Upper lobe of right lung (tissue), 1 donor: ENCODE measurements around the gene TOPBP1. TPM values are rescaled to one million over a fixed set of nuclear protein-coding genes. Genes with fewer than 3 reads are reported as not detected.

ENCODE experiments used
- ATAC-seq: fragments of 200-7000 bp; cut with Tn5 transposase; one replicate; pipeline ENCODE4 v1.9.1; 2020; ENCODE audit warnings: mild to moderate bottlenecking, moderate library complexity
- DNase-seq: peaks from one replicate; pipeline ENCODE4 v3.0.0-alpha.2; 2020
- H3K27ac ChIP-seq: fragments of 200-600 bp; one replicate; pipeline ENCODE4 v1.8.0; 2022
- H3K27me3 ChIP-seq: fragments of 200-600 bp; one replicate; pipeline ENCODE4 v1.8.0; 2022; ENCODE audit warnings: mild to moderate bottlenecking
- H3K36me3 ChIP-seq: fragments of 200-600 bp; one replicate; pipeline ENCODE4 v1.8.0; 2022
- H3K4me1 ChIP-seq: fragments of 200-600 bp; one replicate; pipeline ENCODE4 v1.8.0; 2022
- H3K4me3 ChIP-seq: fragments of 200-600 bp; one replicate; pipeline ENCODE4 v1.8.0; 2022; ENCODE audit warnings: mild to moderate bottlenecking
- H3K9me3 ChIP-seq: fragments of 200-600 bp; one replicate; pipeline ENCODE4 v1.8.0; 2022
- CTCF ChIP-seq: fragments of 200-600 bp; IDR thresholded peaks from one replicate; pipeline ENCODE4 v1.8.0; 2022; ENCODE audit warnings: antibody characterized with exemption
- intact Hi-C: fragments of 100-400 bp; cut with DNase I; formaldehyde crosslinking; loops from one replicate; pipeline ENCODE4 v1.11.0; 2022
- long read RNA-seq: library from polyadenylated mRNA; unstranded; transcript quantifications from one replicate; pipeline ENCODE4 v2.0.0, GENCODE V29; 2021
- total RNA-seq: library from RNA; stranded (reverse); fragmentation: NEBNext Ultra II Directional; extraction: Animal tissue kit (Norgen Biotek cat#: 25700); gene quantifications from one replicate; pipeline ENCODE4 v1.2.1, GENCODE V29; 2021
- donor health status: DM: no; HTN: yes; CAD: no; lungs with severe emphysema.

TOPBP1 gene
- 18.1 TPM for total RNA-seq
- long read RNA-seq, full-length matches to known transcripts: 15 of 22 reads
- long read RNA-seq, partial matches to known transcripts: 4 of 22 reads
- long read RNA-seq, other reads (novel, unspliced or antisense): 3 of 22 reads

- ATAC-seq: peak; percentile 94
- intact Hi-C loops: no loop called here
- no peaks in the 10 kb centered on the region for H3K9me3 ChIP-seq
- no peaks in the 10 kb centered on the region for H3K27me3 ChIP-seq
- peak within 1 kb of the TSS; percentile 91 for H3K4me3 ChIP-seq
- peaks cover 7% of the 10 kb centered on the region for H3K4me1 ChIP-seq
- peak within 1 kb of the TSS; percentile 83 for H3K27ac ChIP-seq
- DNase-seq: peak; percentile 92
- TF ChIP-seq CTCF: no peak
- H3K36me3 ChIP-seq: peaks cover 24% of the 10 kb centered on the region
Observed at GRCh38 chr3:133661454-133662277, at the start of gene TOPBP1. TSS of gene TOPBP1 (minus strand) at chr3:133661941. CDS start at chr3:133661127, 814 bp downstream.

GRCh38 chr3:133711013-133711412, 49.3 kb upstream of the TOPBP1 start:
- H3K36me3 ChIP-seq: no peaks in the 10 kb centered on the region
- DNase-seq (no peak), ATAC-seq (no peak)
- H3K4me1 ChIP-seq: no peaks in the 10 kb centered on the region
- intact Hi-C loops: no loop called here
- H3K27ac ChIP-seq: no peak overlapping the region
- no peak overlapping the region for H3K4me3 ChIP-seq
- no peak for TF ChIP-seq CTCF
- H3K27me3 ChIP-seq: no peaks in the 10 kb centered on the region
- H3K9me3 ChIP-seq: no peaks in the 10 kb centered on the region

- H3K9me3 ChIP-seq: no peaks in the 10 kb centered on the region
- intact Hi-C loops: no loop called here
- H3K4me3 ChIP-seq: no peak overlapping the region
- DNase-seq: no peak
- TF ChIP-seq CTCF: no peak
- no peaks in the 10 kb centered on the region for H3K27me3 ChIP-seq
- no peaks in the 10 kb centered on the region for H3K4me1 ChIP-seq
- ATAC-seq: no peak
- H3K27ac ChIP-seq: no peak overlapping the region
- H3K36me3 ChIP-seq: no peaks in the 10 kb centered on the region
Observed at GRCh38 chr3:133709139-133709750, 47.5 kb upstream of the TOPBP1 start.

- intact Hi-C loops: no loop called here
- no peak for ATAC-seq
- Histone ChIP-seq H3K4me3 (no peak overlapping the region), H3K4me1 (no peaks in the 10 kb centered on the region), H3K36me3 (no peaks in the 10 kb centered on the region), H3K9me3 (no peaks in the 10 kb centered on the region), H3K27ac (no peak overlapping the region), H3K27me3 (no peaks in the 10 kb centered on the region)
- TF ChIP-seq CTCF: no peak
- no peak for DNase-seq
Observed at GRCh38 chr3:133706033-133706432, 44.3 kb upstream of the TOPBP1 start.

GRCh38 chr3:133703915-133704314, 42.2 kb upstream of the TOPBP1 start:
- intact Hi-C loops: no loop called here
- Histone ChIP-seq H3K36me3 (no peaks in the 10 kb centered on the region), H3K4me3 (no peak overlapping the region), H3K4me1 (no peaks in the 10 kb centered on the region), H3K27ac (no peak overlapping the region), H3K9me3 (no peaks in the 10 kb centered on the region), H3K27me3 (no peaks in the 10 kb centered on the region)
- no peak for DNase-seq
- no peak for ATAC-seq
- no peak for TF ChIP-seq CTCF
